ENCODE measurements around the gene KIAA0586.

Gene KIAA0586

DNA sequence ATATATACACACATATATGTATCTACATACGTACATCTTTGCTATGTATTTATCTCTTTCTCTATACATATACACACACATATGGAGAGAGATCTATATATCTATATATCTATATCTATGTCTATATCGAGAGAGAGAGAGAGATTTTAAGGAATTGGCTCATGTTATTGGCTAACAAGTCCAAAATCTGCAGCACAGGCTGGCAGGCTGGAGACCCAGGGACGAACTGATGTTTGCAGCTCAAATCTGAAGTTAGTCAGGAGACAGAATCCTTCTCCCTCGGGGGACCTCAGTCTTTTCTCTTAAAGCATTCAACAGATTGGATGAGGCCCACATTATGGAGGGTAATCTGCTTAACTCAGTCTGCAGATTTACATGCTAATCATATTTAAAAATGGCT is 169.5 kb downstream of the KIAA0586 start:
- H3K27ac ChIP-seq, result no peak overlapping the region
- TF ChIP-seq CTCF (IDR thresholded peaks at IDR 0.05), result no peak
- H3K4me1 ChIP-seq (ENCODE audit: control insufficient read depth in 1 of 2, insufficient read depth in 1 of 2, low read depth in 1 of 2, low read length in 1 of 2), result no peaks in the 10 kb centered on the region
- no peaks in the 10 kb centered on the region for H3K36me3 ChIP-seq
- H3K27me3 ChIP-seq, result no peaks in the 10 kb centered on the region
- no peaks in the 10 kb centered on the region for H3K9me3 ChIP-seq
- no peak overlapping the region for H3K4me3 ChIP-seq (ENCODE audit: low read depth in 1 of 2, low read length in 1 of 2)

GRCh38 chr14:58598028-58598803 is 170.7 kb downstream of the KIAA0586 start:
- no peak for TF ChIP-seq CTCF (IDR thresholded peaks at IDR 0.05)
- Histone ChIP-seq H3K9me3 (no peaks in the 10 kb centered on the region), H3K27me3 (no peaks in the 10 kb centered on the region), H3K4me3 (ENCODE audit: low read depth in 1 of 2, low read length in 1 of 2) (no peak overlapping the region), H3K36me3 (no peaks in the 10 kb centered on the region), H3K4me1 (ENCODE audit: control insufficient read depth in 1 of 2, insufficient read depth in 1 of 2, low read depth in 1 of 2, low read length in 1 of 2) (no peaks in the 10 kb centered on the region), H3K27ac (no peak overlapping the region)

- no peaks in the 10 kb centered on the region for H3K36me3 ChIP-seq
- no peaks in the 10 kb centered on the region for H3K9me3 ChIP-seq
Measured at GRCh38 chr14:58598804-58599525, 171.4 kb downstream of the KIAA0586 start.

DNA sequence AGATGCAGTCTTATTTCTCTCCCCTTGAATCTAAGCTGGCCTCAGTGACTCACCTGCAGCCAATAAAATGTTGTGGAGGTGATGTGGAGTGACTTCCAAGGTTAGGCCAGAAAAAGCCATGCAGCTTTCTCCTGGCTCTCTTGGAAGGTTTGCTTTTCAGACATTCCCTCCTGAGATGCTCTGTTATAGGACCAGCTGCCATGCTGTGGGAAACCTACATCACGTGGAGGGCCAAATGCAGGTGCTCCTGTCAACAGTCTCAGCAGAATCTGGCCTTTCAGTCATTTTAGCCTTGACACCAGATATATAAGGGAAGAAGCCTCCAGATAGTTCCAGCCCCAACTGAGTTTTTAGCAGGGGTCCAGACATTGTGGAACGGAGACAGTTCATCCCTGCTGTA is 172.2 kb downstream of the KIAA0586 start:
- no peak overlapping the region for H3K4me3 ChIP-seq (ENCODE audit: low read depth in 1 of 2, low read length in 1 of 2)

More at GRCh38 chr14:58598804-58599525, 171.4 kb downstream of the KIAA0586 start:
- H3K27ac ChIP-seq, result no peak overlapping the region
- H3K4me3 ChIP-seq (ENCODE audit: low read depth in 1 of 2, low read length in 1 of 2), result no peak overlapping the region
- TF ChIP-seq CTCF (IDR thresholded peaks at IDR 0.05), result no peak
- H3K4me1 ChIP-seq (ENCODE audit: control insufficient read depth in 1 of 2, insufficient read depth in 1 of 2, low read depth in 1 of 2, low read length in 1 of 2), result no peaks in the 10 kb centered on the region
- H3K27me3 ChIP-seq, result no peaks in the 10 kb centered on the region

More for the DNA sequence above, 172.2 kb downstream of the KIAA0586 start:
- Histone ChIP-seq H3K9me3 (no peaks in the 10 kb centered on the region), H3K4me1 (ENCODE audit: control insufficient read depth in 1 of 2, insufficient read depth in 1 of 2, low read depth in 1 of 2, low read length in 1 of 2) (no peaks in the 10 kb centered on the region), H3K27me3 (no peaks in the 10 kb centered on the region), H3K27ac (no peak overlapping the region), H3K36me3 (no peaks in the 10 kb centered on the region)
- TF ChIP-seq CTCF (IDR thresholded peaks at IDR 0.05), result no peak

Measured in neutrophil (primary cell).